ENCODE results near the gene FYCO1. TPM values are rescaled to one million over a fixed set of nuclear protein-coding genes. Genes with fewer than 3 reads are reported as not detected.

The FYCO1 gene
- total RNA-seq, 2 experiments from 2014 or later = 9.4 to 15.2 TPM

DNA sequence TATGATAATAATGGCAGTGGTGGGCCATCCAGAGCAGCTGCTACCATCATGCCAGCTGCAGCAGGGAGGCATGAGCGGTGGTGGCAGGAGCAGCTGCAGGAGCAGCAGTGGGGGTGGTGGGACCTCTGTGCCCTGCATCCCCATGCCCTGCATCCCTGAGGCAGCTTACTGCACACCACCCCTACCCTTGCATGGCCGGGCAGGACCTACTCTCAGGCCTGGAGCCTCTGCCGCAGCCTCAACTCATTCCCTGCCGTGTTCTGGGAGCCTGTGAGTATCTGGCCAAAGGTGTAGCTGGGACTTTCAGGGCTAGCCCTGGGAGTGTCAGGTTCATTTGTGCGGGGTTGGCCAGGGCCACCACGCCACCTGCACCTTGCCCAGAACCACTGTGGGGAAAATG is 35.0 kb upstream of the FYCO1 start:
- Histone ChIP-seq H2AFZ (ENCODE audit: low read length) (no peak overlapping the region), H3K4me1 (ENCODE audit: insufficient read depth, low read length, poor library complexity, severe bottlenecking) (no peaks in the 10 kb centered on the region), H3K9me3 (ENCODE audit: low read length) (peaks cover 11% of the 10 kb centered on the region), H3K79me2 (ENCODE audit: insufficient read depth, low read depth, low read length) (no peaks in the 10 kb centered on the region), H3K4me2 (ENCODE audit: low read length) (no peak overlapping the region), H3K36me3 (ENCODE audit: insufficient read depth, low read length) (no peaks in the 10 kb centered on the region), H3K9me2 (ENCODE audit: insufficient read depth, low read length) (no peaks in the 10 kb centered on the region), H4K20me1 (ENCODE audit: insufficient read depth, low read length) (no peaks in the 10 kb centered on the region), H3K27ac (ENCODE audit: low read depth, low read length, poor library complexity, severe bottlenecking) (no peak overlapping the region), H3K4me3 (ENCODE audit: low read depth, low read length, poor library complexity, severe bottlenecking) (no peak overlapping the region)
- DNase-seq (ENCODE audit: low spot score) = no peak
- POLR2A ChIA-PET = no interaction called here
- no TSS peak for BruUV-seq (replicated peaks)
- CTCF ChIA-PET (ENCODE audit: unreplicated experiment) = no interaction called here
- TF ChIP-seq, protein P1, sequence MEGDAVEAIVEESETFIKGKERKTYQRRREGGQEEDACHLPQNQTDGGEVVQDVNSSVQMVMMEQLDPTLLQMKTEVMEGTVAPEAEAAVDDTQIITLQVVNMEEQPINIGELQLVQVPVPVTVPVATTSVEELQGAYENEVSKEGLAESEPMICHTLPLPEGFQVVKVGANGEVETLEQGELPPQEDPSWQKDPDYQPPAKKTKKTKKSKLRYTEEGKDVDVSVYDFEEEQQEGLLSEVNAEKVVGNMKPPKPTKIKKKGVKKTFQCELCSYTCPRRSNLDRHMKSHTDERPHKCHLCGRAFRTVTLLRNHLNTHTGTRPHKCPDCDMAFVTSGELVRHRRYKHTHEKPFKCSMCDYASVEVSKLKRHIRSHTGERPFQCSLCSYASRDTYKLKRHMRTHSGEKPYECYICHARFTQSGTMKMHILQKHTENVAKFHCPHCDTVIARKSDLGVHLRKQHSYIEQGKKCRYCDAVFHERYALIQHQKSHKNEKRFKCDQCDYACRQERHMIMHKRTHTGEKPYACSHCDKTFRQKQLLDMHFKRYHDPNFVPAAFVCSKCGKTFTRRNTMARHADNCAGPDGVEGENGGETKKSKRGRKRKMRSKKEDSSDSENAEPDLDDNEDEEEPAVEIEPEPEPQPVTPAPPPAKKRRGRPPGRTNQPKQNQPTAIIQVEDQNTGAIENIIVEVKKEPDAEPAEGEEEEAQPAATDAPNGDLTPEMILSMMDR (conservative IDR thresholded peaks at IDR 0.05; ENCODE audit: low read length) = no peak
- TF ChIP-seq EZH2phosphoT487 (IDR thresholded peaks at IDR 0.05; ENCODE audit: borderline replicate concordance, low read depth, low read length) = no peak
- intact Hi-C loops (cut with micrococcal nuclease; ENCODE audit: unreplicated experiment) = no loop called here

DNA sequence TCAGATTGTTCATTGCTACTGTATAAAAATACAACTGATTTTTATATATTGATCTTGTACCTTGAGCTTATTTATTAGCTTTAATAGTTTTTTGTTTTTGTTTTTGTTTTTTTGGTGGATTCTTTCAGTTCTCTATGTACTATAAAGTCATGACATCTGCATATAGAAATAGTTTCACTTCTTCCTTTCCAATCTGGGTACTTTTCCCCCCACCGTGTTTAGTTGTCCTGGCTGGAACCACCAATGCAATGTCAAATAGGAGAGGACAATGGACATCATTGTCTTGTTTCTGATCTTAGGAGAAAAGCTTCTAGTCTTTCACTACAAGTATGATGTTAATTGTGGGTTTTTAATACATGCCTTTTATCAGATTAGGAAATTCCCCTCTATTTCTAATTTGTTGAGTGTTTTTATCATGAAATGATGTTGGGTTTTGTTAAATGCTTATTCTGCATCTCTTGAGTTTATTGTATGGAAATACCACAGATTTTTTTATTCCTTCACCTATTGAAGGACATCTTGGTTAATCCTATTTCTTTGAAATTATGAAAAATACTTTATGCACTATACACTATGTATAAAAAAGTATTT is 34.4 kb upstream of the FYCO1 start:
- Histone ChIP-seq H2AFZ (ENCODE audit: low read length) (no peak overlapping the region), H3K9me2 (ENCODE audit: insufficient read depth, low read length) (no peaks in the 10 kb centered on the region), H3K4me3 (ENCODE audit: low read depth, low read length, poor library complexity, severe bottlenecking) (no peak overlapping the region), H3K9me3 (ENCODE audit: low read length) (peaks cover 11% of the 10 kb centered on the region), H3K79me2 (ENCODE audit: insufficient read depth, low read depth, low read length) (no peaks in the 10 kb centered on the region), H4K20me1 (ENCODE audit: insufficient read depth, low read length) (no peaks in the 10 kb centered on the region), H3K27ac (ENCODE audit: low read depth, low read length, poor library complexity, severe bottlenecking) (no peak overlapping the region), H3K4me2 (ENCODE audit: low read length) (no peak overlapping the region), H3K36me3 (ENCODE audit: insufficient read depth, low read length) (no peaks in the 10 kb centered on the region), H3K4me1 (ENCODE audit: insufficient read depth, low read length, poor library complexity, severe bottlenecking) (no peaks in the 10 kb centered on the region)
- no peak for TF ChIP-seq EZH2phosphoT487 (IDR thresholded peaks at IDR 0.05; ENCODE audit: borderline replicate concordance, low read depth, low read length)
- TF ChIP-seq, protein P1 (conservative IDR thresholded peaks at IDR 0.05; ENCODE audit: low read length) = no peak
- CTCF ChIA-PET (ENCODE audit: unreplicated experiment) = no interaction called here
- no TSS peak for BruUV-seq (replicated peaks)
- POLR2A ChIA-PET = no interaction called here
- DNase-seq (ENCODE audit: low spot score) = no peak
- intact Hi-C loops (cut with micrococcal nuclease; ENCODE audit: unreplicated experiment) = no loop called here

DNA sequence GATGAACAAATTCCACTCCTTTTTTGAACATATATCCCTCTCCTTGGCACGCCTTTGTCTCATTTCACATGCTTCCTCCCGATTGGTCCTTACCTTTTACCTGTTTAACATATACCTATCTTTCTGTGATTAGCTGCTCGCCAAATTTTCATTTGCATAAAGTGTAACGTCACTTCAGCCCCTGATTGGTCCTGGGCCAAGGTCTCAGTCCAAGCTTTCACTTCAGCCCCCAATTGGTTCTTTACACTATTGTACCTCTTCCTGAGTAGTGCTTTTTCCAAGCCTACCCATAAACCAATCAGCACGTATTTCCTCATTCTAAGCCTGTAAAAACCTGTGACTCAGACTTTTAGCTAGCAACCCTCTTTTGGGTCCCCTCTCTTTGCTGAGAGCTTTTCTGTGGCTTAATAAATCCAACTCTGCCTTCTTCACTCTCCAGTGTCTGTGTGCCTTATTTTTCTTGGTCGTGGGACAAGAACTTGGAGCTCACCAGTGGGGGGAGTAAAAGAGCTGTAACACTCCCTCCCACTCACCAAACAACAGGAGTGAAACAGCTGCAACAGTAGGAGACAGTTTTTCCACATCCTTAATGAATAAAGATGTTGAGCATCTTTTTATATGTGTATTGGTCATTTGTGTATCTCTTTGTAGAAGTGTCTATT is 32.2 kb upstream of the FYCO1 start:
- Histone ChIP-seq H3K36me3 (ENCODE audit: insufficient read depth, low read length) (no peaks in the 10 kb centered on the region), H4K20me1 (ENCODE audit: insufficient read depth, low read length) (no peaks in the 10 kb centered on the region), H3K4me1 (ENCODE audit: insufficient read depth, low read length, poor library complexity, severe bottlenecking) (no peaks in the 10 kb centered on the region), H3K4me3 (ENCODE audit: low read depth, low read length, poor library complexity, severe bottlenecking) (no peak overlapping the region), H3K79me2 (ENCODE audit: insufficient read depth, low read depth, low read length) (no peaks in the 10 kb centered on the region), H3K4me2 (ENCODE audit: low read length) (no peak overlapping the region), H3K9me2 (ENCODE audit: insufficient read depth, low read length) (no peaks in the 10 kb centered on the region), H3K27ac (ENCODE audit: low read depth, low read length, poor library complexity, severe bottlenecking) (no peak overlapping the region), H2AFZ (ENCODE audit: low read length) (no peak overlapping the region), H3K9me3 (ENCODE audit: low read length) (peaks cover 11% of the 10 kb centered on the region)
- no TSS peak for BruUV-seq (replicated peaks)
- ChIA-PET CTCF (ENCODE audit: unreplicated experiment) (no interaction called here), POLR2A (interaction anchor here (0.9 kb wide), 1 partner anchor 19 kb away, joined by 3 read pairs; no protein-coding TSS in a partner anchor)
- intact Hi-C loops (cut with micrococcal nuclease; ENCODE audit: unreplicated experiment) = no loop called here
- DNase-seq (ENCODE audit: low spot score) = peak; percentile 13
- TF ChIP-seq EZH2phosphoT487 (IDR thresholded peaks at IDR 0.05; ENCODE audit: borderline replicate concordance, low read depth, low read length) = no peak
- TF ChIP-seq, protein P1 (conservative IDR thresholded peaks at IDR 0.05; ENCODE audit: low read length) = no peak

Measured in OCI-LY7 (cell line).